Measurements from ENCODE around the gene TAF6.

The TAF6 gene

DNA sequence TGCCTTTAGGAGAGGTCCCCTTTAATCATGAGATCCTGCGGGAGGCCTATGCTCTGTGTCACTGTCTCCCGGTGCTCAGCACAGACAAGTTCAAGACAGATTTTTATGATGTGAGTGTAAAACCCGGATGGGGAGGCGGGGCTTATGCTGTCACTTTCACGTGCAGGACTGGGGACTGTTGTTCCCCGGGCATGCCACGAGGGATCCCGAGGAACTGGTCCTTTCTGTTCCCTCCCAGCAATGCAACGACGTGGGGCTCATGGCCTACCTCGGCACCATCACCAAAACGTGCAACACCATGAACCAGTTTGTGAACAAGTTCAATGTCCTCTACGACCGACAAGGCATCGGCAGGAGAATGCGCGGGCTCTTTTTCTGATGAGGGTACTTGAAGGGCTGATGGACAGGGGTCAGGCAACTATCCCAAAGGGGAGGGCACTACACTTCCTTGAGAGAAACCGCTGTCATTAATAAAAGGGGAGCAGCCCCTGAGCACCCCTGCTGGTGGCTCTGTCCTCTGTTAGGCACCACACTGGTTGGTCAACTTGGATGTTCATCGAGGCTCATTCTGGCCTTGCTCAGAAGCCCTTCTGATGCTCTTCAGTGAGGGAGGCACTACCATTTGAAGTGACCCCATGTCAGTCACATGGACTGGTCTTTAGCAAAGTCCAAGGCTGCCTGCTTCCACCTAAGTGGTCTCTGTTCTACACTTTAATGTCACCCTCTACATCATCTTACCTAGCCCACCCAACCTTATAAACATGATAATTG, 27.6 kb downstream of the TAF6 start:
- no peak for DNase-seq

DNA sequence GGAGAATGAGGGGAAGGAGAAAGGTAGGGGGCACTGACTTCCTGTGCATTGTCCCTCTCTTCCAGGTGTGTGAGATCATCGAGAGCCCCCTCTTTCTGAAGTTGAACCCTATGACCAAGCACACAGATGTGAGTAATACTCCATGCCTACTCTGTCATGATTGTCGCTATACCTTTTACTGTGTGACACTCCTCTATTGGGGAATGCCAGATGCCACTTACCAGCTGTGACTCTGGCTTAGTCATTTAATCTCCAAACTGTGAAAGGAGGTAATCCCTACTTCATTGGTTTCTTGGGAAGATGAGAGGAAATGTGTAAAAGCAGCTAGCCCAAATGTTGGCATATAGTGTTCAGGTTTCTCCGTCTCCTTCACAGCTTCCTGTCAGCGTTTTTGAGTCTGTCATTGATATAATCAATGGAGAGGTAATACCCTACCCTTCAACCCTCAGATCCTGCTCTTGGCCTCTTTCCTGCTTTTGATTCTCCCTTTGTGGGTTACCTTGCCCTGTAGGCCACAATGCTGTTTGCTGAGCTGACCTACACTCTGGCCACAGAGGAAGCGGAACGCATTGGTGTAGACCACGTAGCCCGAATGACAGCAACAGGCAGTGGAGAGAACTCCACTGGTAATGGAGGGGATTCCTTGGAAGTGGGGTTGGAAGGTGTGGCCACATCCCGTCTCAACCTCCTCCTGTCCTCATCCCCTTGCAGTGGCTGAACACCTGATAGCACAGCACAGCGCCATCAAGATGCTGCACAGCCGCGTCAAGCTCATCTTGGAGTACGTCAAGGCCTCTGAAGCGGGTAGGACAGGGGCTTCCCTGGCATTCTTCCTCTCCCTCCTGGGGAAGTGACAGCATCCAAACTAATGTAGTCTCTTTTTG, 28.4 kb downstream of the TAF6 start:
- no peak for DNase-seq

DNA sequence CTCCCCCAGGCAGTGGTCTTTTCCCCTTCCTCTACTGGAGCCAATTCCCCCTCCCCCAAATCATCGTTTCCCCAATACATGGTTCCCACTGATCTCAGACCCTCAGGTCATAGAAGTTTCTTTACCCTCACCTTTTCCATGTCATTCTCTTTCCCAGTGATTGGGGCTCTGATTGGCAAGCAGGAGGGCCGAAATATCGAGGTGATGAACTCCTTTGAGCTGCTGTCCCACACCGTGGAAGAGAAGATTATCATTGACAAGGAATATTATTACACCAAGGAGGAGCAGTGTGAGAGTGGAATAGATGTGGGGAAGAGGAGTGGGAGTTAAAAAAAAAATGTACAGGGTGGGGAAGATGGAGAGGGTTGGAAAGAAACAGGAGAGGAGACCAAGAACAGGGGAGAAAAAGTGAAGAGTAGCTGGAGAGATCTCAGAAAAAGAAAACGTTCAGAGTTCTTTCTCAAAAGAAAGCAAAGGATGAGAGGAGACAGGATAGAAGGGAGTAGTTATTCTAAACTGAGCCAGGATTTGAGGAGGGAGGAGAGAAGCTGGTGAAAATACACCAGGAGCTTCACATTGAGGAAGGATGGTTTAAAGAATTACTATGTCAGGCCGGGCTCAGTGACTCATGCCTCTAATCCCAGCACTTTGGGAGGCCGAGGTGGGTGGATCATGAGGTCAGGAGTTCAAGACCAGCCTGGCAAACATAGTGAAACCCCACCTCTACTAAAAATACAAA, 29.5 kb downstream of the TAF6 start:
- no peak for DNase-seq

DNA sequence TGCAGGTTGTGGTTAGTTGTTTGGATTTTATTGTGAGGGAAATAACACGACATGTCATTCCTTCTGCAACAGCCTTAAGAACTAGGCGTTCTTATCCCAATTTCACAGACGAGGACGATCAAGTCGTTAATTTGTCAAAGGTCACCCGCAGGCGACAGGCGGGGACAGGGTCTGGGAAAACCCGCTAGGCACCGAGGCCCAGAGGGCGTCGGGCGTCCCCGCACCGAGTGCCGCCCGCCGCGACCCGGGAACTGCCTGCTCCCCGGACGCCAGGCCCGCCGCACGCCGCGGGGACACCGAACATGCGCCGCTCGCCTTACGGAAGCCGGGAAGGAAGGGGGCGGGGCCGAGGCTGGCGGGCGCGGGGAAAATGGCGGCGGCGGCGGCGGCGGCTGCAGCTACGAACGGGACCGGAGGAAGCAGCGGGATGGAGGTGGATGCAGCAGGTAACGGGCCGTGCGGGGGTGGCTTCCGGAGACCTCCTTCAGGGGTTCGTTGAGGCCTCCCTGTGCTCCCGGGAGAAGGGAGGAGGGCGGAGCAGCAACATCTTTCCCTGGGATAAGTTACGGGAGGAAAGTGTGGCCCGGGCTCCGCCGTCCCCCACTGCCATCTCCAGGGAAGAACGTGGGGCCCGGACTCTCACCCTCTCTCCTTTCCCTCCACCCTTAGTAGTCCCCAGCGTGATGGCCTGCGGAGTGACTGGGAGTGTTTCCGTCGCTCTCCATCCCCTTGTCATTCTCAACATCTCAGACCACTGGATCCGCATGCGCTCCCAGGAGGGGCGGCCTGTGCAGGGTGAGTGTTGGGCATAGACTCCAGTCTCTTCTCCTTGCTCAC, 30.3 kb downstream of the TAF6 start, which contains the start of gene COPS6:
Gene COPS6, plus strand, starts transcription at position 349 of the 837 bp plus-strand sequence. Its CDS starts 22 bp downstream, at position 371.
- DNase-seq: peak; percentile 59

DNA sequence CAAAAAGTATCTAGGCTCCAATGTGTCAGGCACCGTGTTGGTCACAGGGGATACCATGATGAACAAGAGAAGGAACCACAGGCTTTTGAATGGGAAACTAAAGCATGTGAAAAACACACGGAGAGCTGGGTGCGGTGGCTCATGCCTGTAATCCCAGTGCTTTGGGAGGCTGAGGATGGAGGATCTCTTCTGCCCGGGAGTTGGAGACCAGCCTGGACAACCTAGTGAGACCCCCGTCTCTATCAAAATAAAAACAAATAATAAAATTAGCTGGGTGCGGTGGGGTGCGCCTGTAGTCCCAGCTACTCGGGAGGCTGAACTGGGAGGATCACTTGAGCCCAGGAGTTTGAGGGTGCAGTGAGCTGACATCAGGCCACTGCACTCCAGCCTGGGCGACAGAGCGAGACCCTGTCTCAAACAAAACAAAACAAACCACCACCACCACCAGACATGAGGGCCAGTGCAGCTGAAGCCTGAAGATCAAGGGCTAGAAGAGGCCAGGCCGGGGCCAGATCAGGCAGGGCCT, 31.0 kb downstream of the TAF6 start:
- DNase-seq: no peak

DNA sequence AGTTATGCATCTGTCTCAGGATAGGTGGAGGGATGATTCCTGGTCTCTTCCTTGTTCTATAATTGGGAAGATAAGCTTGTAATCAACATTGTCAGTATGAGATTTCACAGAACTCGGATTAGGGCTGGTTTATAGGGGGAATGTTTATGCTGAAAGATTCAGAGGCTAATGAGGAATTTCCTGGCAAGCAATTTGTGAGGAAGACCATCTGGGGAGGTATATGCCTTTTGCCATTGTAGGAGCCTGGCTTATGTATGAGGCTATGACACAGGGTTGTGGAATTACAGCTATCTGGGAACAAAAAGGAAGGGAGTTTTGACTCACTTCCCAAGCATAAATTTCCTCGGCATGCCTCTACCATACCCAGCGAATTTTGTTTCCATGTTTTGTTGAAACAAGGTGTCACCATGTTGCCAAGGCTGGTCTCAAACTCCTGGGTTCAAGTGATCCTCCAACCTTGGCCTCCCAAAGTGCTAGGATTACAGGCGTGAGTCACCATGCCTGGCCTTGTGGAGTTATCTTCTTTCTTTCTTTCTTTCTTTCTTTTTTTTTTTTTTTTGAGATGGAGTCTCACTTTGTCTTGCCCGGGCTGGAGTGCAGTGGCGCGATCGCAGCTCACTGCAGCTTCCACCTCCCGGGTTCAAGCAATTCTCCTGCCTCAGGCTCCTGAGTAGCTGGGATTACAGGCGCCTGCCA, 32.0 kb downstream of the TAF6 start:
- DNase-seq: peak; percentile 97

DNA sequence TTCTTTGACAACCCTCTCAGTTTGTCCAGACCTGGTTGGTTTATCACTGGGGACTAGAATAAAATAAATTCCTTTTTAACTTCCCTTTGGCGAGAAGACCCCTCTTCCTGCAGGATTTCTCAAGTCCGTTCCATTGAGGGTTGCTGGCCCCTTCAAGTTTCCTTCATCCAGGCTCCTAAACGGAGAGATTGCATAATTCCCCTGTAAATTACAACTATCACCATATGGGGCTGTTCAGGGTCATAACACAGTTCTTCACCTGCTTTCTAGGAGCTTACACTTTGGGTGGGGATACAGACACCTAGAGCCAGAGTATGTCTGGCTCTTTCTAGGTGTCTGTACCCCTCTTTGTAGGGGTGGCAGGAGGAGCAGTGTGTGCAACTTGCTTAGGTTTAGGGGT, 33.6 kb downstream of the TAF6 start:
- no peak for DNase-seq

DNA sequence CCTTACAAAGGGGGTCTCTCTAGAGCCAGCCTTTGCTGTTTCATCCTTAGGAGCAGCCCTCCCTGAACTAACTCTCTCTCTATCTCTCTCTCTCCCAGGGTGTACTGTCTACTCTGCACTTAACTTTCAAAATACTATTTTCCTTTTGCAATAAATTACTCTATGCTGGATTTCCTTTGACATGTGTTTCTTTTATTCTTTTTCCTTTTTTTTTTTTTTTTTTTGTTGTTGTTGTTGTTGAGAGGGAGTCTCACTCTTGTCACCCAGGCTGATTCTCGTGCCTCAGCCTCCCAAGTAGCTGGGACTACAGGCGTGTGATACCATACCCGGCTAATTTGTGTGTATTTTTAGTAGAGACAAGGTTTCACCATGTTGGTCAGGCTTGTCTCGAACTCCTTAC, 36.2 kb downstream of the TAF6 start:
- DNase-seq: no peak

DNA sequence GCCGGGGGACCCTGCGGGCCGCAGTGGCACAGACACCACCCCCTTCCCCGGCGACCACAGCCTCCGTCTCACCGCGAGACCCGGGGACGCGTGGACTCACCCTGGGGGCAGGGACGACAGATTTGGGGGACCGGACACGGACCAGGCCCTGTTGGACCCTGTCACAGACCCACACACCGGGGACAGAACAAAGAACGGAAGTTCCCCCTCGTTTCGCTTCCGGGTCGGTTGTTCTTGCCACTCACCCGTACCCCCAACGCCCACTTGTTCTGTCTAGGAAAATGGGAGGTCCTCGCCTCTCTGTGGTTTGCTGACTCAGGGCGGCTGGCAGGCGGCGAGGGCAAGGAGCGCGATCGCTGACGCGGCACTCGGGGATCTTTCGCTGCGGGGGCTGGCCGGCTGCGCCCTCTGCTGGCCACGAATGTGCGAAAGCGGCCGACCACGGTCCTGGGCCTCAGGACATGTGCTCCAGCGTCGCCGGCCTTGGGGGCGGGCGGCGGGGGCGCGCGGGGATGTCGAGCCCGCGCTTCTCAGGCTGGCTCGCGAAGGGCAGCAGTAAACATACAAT, 37.5 kb downstream of the TAF6 start, which contains the start of gene ZNF3:
Gene ZNF3, minus strand, starts transcription at position 189 of the 568 bp plus-strand sequence. CDS start 4,366 bp downstream, outside the sequence.
- DNase-seq: peak; percentile 98

DNA sequence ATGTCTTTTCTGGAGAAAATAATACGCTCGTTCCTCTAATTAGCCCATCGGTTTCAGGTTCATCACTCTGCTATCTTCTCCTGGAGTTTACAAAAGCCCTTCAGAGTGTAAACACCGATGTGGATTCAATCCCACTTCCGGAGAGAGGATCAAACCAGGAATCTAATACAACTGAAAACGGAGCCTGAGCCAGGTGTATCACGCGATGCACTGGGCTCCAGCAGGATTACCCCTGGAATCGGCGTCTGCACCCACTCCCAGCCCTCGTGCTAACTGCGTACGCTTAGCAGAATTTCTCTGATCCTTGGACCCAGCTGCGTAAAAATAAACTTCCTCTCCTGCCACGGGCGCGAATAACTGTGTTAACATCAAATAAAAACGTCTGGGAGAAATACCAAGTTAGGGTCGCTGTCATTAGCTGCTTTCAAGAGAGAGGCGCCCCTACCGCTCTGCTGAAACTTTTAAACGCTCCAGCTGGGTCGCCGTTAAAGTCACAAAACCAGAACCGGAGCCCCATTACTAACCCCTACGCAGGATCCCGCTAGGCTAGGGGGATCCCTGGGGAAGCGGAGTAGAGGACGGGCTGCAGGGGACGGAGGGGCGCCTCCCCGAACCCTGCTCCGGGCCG, 38.1 kb downstream of the TAF6 start:
- no peak for DNase-seq

DNA sequence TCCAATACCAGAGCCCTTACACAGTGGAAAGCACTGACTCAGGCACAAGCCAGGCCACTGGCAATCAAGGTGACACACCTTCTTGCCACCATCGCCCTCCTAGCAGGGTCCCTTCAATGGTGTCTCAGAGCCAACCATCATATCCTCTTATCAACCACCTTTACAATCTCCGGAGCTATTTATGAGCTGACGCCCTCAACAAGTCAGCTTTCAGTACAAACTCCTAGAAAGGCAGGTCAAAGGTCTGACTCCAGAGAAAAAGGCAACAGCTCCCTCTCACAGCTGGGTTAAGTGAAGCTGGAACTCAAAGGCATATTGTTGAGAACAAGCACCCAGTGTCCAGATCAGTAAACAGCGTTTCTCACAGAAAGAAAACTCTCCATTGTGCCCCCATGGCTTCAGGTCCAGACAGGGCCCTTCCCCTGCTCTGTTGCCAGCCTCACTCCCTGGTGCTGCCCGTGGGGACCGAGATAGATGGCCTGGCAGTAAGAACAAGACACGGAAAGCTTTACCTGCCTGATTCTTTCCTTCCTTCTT, 40.1 kb downstream of the TAF6 start:
- no peak for DNase-seq

DNA sequence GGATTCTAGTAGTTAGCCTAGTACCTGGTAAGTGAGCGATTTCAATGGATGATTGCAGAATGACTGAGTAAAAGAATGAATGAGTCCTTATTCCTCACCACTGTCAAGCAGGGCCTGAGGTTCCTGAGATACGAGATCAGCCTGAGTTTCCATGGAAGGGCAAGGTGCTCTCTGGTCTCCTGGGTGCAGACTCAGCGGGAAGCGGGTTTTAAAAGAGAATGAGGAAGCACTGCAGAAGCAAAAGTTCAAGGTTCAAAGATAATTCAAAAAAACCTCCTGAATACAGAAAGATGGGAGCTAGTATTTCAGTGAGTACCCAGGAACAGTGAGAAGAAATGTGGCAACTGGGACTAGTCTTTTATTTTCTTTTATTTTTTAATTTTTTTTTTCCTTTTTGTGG, 42.0 kb downstream of the TAF6 start:
- DNase-seq: no peak

DNA sequence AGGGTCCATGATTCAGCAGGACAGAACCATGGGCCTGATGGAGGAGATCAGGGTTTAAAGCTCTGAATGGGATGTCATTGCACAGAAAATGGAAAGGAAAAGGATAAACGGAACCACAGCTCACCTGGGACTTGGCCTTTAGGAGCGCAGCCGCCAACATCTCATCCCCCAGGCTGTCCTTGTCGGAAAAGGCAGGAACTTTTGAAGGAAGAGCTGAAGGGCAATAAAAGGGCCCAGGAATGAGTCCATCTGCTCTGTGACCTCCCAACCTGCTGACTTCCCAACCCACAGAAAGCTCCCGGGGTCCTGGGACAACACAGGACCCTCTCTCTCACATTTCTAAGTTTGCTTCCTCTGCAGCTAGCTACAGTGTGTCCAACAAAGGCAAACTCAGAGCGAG, 43.7 kb downstream of the TAF6 start:
- no peak for DNase-seq

DNA sequence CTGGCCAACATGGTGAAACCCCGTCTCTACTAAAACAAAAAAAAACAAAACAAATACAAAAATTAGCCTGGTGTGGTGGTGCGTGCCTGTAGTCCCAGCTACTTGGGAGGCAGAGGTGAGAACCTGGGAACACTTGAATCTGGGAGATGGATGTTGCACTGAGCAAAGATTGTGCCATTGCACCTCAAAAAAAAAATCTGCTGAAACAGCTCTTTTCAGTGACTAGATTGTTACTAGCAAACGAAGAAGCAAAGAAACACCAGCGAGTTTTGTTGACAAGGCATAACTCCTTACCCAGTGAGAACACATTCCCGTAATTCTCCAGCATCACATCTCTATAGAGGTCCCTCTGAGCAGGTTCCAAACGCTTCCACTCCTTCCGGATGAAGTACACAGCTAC, 44.3 kb downstream of the TAF6 start:
- no peak for DNase-seq

DNA sequence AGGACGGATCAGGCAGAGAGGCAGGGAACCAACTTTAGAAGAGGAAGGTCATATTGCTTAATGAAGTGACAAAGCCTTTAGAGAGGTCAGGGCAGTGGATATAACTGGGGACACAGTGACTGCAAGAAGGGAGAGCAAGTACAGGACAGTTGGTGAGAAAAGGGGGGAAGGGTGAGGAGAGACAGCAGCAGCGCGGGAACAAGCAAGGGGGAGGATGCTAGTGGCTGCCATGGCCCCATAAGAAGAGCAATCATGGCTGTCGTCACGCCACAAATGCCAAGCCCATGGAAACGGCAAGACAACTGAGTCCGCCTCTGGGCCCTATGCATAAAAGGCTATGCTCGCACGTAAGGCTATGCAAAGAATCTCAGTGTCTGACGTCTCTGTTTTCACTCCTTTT, 46.7 kb downstream of the TAF6 start:
- DNase-seq: no peak

DNA sequence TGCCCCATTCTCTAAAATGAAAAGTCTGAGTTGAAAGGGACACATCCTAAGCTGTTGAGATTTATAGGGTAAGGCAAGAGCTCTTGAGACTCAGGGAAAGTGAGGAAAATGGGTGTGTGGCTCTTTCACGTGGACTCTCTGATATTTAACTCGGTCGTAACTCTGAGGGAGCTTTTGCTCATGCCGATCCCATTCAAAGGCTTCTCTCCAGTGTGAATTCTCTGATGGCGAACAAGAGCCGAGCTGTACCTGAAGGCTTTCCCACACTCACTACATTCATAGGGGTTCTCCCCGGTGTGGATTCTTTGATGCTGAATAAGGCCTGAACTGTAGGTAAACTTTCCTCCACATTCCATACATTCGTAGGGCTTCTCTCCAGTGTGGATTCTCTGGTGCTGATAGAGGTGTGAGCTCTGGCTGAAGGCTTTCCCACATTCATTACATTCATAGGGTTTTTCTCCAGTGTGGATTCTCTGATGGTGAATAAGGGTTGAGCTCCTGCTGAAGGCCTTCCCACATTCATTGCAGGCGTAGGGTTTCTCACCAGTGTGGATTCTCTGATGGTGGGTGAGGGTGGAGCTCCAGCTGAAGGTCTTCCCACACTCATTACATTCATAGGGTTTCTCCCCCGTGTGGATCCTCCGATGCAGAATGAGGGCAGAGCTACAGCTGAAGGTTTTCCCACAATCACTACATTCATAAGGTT, 48.0 kb downstream of the TAF6 start:
- DNase-seq: no peak

DNA sequence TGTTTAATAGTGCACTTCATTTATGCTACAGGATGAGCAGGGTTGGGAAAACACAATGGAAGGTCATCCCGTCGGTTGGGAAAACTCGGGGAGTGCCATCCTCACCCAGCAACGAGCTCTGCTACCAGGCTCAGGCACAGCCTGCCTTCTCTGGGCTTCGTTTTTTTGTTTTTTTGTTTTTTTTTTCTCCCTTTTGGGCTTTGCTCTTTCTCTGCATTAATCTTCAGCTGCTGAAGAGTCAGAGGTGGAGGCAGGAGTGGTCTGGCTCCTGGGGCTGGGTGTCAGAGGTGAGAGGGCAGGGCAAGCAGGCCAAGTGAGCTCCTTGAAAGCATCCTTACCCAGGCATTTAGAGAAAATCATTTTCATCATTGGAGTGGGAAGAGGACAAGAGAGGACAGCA, 49.2 kb downstream of the TAF6 start:
- no peak for DNase-seq

DNA sequence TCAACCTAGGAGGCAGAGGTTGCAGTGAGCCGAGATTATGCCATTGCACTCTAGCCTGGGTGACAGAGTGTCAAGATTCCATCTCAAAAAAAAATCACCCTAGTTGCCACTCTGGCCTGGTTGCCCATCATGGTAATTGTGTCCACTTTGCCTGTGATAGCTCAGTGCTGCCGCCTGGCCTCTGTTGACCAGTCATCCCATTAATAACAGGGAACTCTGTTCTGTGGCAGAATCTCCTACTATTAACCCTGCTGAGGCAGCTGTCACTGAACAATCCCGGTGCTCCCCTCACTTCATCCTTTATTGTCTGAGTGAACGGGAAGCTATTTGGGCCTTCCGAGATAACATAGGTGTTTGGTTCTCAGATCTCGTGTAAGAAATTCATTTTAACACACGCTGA, 52.2 kb downstream of the TAF6 start:
- DNase-seq: no peak

DNA sequence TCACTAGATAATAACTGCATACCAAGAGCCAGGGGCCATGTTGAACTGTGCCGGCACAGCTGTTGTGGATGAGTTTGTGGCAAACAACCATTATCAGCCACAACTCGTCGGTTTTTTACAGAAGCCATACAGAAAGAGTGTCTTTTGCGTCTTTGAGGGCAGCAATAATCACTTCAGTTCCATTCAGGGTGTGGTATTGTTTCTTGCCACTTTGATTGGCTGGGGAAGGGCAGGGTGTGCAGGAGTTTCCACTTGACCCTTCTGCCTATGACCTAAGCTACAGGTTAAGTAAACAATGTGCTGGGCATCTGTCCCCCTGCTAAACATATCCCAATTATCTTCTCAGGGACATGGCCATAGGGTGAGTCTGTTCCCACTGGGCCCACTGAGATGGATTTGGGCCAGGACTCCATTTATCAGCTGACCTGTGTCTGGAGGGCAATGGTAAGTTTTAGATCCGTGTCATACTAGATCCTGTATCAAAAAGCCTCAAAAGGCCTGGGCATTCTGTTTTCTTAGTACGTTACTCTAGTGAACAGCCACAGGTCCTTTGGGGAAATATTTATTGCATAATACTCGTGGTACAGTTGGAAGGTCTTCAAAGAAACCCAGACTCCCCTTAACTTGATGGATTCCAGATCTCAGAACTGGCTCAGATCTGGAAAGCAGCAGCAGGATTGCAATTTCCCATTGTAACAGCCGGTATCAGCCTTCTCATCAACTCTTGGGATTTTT, 53.5 kb downstream of the TAF6 start:
- DNase-seq: peak; percentile 22
